ES-I3 (cell line): ENCODE data around the gene KRTAP10-5.

ENCODE experiments used
- H3K36me3 ChIP-seq: 2 replicates; pipeline ENCODE4 v1.6.1; 2013; ENCODE audit warnings: mild to moderate bottlenecking, low read length, control low read depth, moderate library complexity; ENCODE audit not compliant: insufficient read depth
- H3K4me1 ChIP-seq: 2 replicates; pipeline ENCODE4 v1.6.1; 2013; ENCODE audit warnings: mild to moderate bottlenecking, control low read depth, low read length; ENCODE audit not compliant: insufficient read depth
- H3K9ac ChIP-seq: 2 replicates; pipeline ENCODE4 v1.6.1; 2013; ENCODE audit warnings: low read depth, mild to moderate bottlenecking, low read length, moderate library complexity
- H3K9me3 ChIP-seq: 2 replicates; pipeline ENCODE4 v1.6.1; 2013; ENCODE audit warnings: mild to moderate bottlenecking, low read length, moderate library complexity; ENCODE audit not compliant: control insufficient read depth, insufficient read depth

The KRTAP10-5 gene

GRCh38 chr21:44548922-44549321 lies 31.5 kb downstream of the KRTAP10-5 start:
- peaks cover 23% of the 10 kb centered on the region for H3K4me1 ChIP-seq

GRCh38 chr21:44548381-44548780 lies 32.0 kb downstream of the KRTAP10-5 start:
- Histone ChIP-seq H3K4me1 (peaks cover 23% of the 10 kb centered on the region), H3K36me3 (no peaks in the 10 kb centered on the region), H3K9ac (no peak overlapping the region), H3K9me3 (peaks cover 2% of the 10 kb centered on the region; the same call in 1 of the 2 replicates)

More at GRCh38 chr21:44548922-44549321, 31.5 kb downstream of the KRTAP10-5 start:
- Histone ChIP-seq H3K9ac (no peak overlapping the region), H3K9me3 (peaks cover under 1% of the 10 kb centered on the region; the same call in 1 of the 2 replicates), H3K36me3 (no peaks in the 10 kb centered on the region)

GRCh38 chr21:44547656-44548331 lies 32.6 kb downstream of the KRTAP10-5 start:
- Histone ChIP-seq H3K9ac (no peak overlapping the region), H3K4me1 (peaks cover 23% of the 10 kb centered on the region), H3K36me3 (no peaks in the 10 kb centered on the region), H3K9me3 (peaks cover 2% of the 10 kb centered on the region; the same call in 1 of the 2 replicates)

GRCh38 chr21:44544566-44544965 lies 35.8 kb downstream of the KRTAP10-5 start:
- Histone ChIP-seq H3K9ac (no peak overlapping the region), H3K4me1 (peaks cover 17% of the 10 kb centered on the region), H3K9me3 (peaks cover 7% of the 10 kb centered on the region), H3K36me3 (no peaks in the 10 kb centered on the region)

GRCh38 chr21:44542716-44543115 lies 37.7 kb downstream of the KRTAP10-5 start:
- no peaks in the 10 kb centered on the region for H3K36me3 ChIP-seq
- peaks cover 7% of the 10 kb centered on the region for H3K9me3 ChIP-seq
- peaks cover 1% of the 10 kb centered on the region; the same call in 1 of the 2 replicates for H3K4me1 ChIP-seq
- no peak overlapping the region for H3K9ac ChIP-seq

- H3K4me1 ChIP-seq = no peaks in the 10 kb centered on the region
- H3K9ac ChIP-seq = no peak overlapping the region
- no peaks in the 10 kb centered on the region for H3K36me3 ChIP-seq
- H3K9me3 ChIP-seq = peaks cover 7% of the 10 kb centered on the region; the same call in 1 of the 2 replicates
Observed at GRCh38 chr21:44540741-44541288, 39.6 kb downstream of the KRTAP10-5 start.

GRCh38 chr21:44539991-44540666 lies 40.3 kb downstream of the KRTAP10-5 start, which contains the start of gene KRTAP10-1:
KRTAP10-1 (minus strand) TSS chr21:44540195; CDS start chr21:44540150, 45 bp downstream.
- no peak within 1 kb of the TSS for H3K9ac ChIP-seq
- no peaks in the 10 kb centered on the region for H3K36me3 ChIP-seq
- no peaks in the 10 kb centered on the region for H3K4me1 ChIP-seq
- peaks cover 7% of the 10 kb centered on the region; the same call in 1 of the 2 replicates for H3K9me3 ChIP-seq

GRCh38 chr21:44539046-44539445 lies 41.4 kb downstream of the KRTAP10-5 start:
- H3K9ac ChIP-seq = no peak overlapping the region
- no peaks in the 10 kb centered on the region for H3K4me1 ChIP-seq
- no peaks in the 10 kb centered on the region for H3K36me3 ChIP-seq
- H3K9me3 ChIP-seq = peaks cover 7% of the 10 kb centered on the region; the same call in 1 of the 2 replicates

GRCh38 chr21:44537930-44538911 lies 42.2 kb downstream of the KRTAP10-5 start:
- Histone ChIP-seq H3K4me1 (no peaks in the 10 kb centered on the region), H3K36me3 (no peaks in the 10 kb centered on the region), H3K9ac (no peak overlapping the region), H3K9me3 (peaks cover 5% of the 10 kb centered on the region; the same call in 1 of the 2 replicates)

GRCh38 chr21:44535963-44536362 lies 44.4 kb downstream of the KRTAP10-5 start:
- Histone ChIP-seq H3K36me3 (no peaks in the 10 kb centered on the region), H3K4me1 (no peaks in the 10 kb centered on the region), H3K9ac (no peak overlapping the region), H3K9me3 (no peaks in the 10 kb centered on the region)

- Histone ChIP-seq H3K36me3 (no peaks in the 10 kb centered on the region), H3K9me3 (no peaks in the 10 kb centered on the region), H3K4me1 (no peaks in the 10 kb centered on the region), H3K9ac (no peak overlapping the region)
Observed at GRCh38 chr21:44534688-44535087, 45.7 kb downstream of the KRTAP10-5 start.

- H3K9me3 ChIP-seq = no peaks in the 10 kb centered on the region
- no peaks in the 10 kb centered on the region for H3K36me3 ChIP-seq
- H3K9ac ChIP-seq = no peak overlapping the region
- no peaks in the 10 kb centered on the region for H3K4me1 ChIP-seq
Observed at GRCh38 chr21:44533891-44534627, 46.3 kb downstream of the KRTAP10-5 start.

- Histone ChIP-seq H3K9ac (no peak overlapping the region), H3K4me1 (no peaks in the 10 kb centered on the region), H3K36me3 (no peaks in the 10 kb centered on the region), H3K9me3 (no peaks in the 10 kb centered on the region)
Observed at GRCh38 chr21:44533121-44533890, 47.1 kb downstream of the KRTAP10-5 start.
